Measurements from ENCODE around the gene SLC7A9.
"Not testable (repeated sequence)": the region's sequence is repeated elsewhere in the genome, so short reads cannot be mapped to it uniquely, and the experiment has no call there.

SLC7A9 gene

GRCh38 chr19:32873247-32873959 is 3.8 kb upstream of the SLC7A9 start:
- TF ChIP-seq, protein P1, sequence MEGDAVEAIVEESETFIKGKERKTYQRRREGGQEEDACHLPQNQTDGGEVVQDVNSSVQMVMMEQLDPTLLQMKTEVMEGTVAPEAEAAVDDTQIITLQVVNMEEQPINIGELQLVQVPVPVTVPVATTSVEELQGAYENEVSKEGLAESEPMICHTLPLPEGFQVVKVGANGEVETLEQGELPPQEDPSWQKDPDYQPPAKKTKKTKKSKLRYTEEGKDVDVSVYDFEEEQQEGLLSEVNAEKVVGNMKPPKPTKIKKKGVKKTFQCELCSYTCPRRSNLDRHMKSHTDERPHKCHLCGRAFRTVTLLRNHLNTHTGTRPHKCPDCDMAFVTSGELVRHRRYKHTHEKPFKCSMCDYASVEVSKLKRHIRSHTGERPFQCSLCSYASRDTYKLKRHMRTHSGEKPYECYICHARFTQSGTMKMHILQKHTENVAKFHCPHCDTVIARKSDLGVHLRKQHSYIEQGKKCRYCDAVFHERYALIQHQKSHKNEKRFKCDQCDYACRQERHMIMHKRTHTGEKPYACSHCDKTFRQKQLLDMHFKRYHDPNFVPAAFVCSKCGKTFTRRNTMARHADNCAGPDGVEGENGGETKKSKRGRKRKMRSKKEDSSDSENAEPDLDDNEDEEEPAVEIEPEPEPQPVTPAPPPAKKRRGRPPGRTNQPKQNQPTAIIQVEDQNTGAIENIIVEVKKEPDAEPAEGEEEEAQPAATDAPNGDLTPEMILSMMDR (IDR thresholded peaks at IDR 0.05; ENCODE audit: low read depth, low read length, missing control alignments), result no peak
- DNase-seq (ENCODE audit: extremely low read depth, low read depth), result no peak
- H3K4me3 ChIP-seq (replicated peaks; ENCODE audit: low read depth, low read length), result no peak overlapping the region

- TF ChIP-seq, protein P1 (IDR thresholded peaks at IDR 0.05; ENCODE audit: low read depth, low read length, missing control alignments), result no peak
- DNase-seq (ENCODE audit: extremely low read depth, low read depth), result no peak
- no peak overlapping the region for H3K4me3 ChIP-seq (replicated peaks; ENCODE audit: low read depth, low read length)
Measured at GRCh38 chr19:32872391-32872790, 2.8 kb upstream of the SLC7A9 start.

- H3K4me3 ChIP-seq (replicated peaks; ENCODE audit: low read depth, low read length), result no peak overlapping the region
- DNase-seq (ENCODE audit: extremely low read depth, low read depth), result no peak
- TF ChIP-seq, protein P1 (IDR thresholded peaks at IDR 0.05; ENCODE audit: low read depth, low read length, missing control alignments), result no peak
Measured at GRCh38 chr19:32870981-32871451, 1.4 kb upstream of the SLC7A9 start.

DNA sequence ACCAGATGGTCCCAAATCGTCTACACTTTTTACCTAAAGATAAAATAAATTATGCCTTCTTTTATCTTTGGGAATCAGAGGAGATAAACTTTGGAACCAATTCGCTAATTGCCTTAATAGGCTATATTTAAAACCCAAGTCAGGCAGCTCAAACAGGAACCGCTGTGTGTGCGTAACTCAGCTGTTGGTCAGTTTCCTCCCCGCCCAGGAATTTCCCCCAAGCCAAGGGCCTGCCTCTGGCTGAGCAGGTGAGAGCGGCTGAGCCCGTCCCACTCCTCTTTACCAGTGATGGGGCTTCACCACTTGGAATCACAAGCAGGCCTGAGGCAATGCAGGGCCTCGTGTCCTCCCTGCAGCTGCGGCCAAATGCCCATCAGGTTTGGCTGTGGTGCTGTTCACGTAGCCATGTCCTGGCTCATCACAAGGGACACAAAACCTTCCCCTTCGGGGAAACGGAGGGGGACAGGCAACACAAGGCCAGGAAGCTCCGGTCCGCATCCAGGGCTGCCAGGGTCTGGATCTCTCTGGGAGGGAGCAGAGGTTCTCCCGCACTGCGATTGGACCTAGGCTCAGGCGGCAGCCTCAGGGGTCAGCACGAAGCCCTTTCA is 503 bp upstream of the SLC7A9 start:
- no peak for DNase-seq (ENCODE audit: extremely low read depth, low read depth)
- H3K4me3 ChIP-seq (replicated peaks; ENCODE audit: low read depth, low read length), result no peak overlapping the region
- TF ChIP-seq, protein P1 (IDR thresholded peaks at IDR 0.05; ENCODE audit: low read depth, low read length, missing control alignments), result no peak

DNA sequence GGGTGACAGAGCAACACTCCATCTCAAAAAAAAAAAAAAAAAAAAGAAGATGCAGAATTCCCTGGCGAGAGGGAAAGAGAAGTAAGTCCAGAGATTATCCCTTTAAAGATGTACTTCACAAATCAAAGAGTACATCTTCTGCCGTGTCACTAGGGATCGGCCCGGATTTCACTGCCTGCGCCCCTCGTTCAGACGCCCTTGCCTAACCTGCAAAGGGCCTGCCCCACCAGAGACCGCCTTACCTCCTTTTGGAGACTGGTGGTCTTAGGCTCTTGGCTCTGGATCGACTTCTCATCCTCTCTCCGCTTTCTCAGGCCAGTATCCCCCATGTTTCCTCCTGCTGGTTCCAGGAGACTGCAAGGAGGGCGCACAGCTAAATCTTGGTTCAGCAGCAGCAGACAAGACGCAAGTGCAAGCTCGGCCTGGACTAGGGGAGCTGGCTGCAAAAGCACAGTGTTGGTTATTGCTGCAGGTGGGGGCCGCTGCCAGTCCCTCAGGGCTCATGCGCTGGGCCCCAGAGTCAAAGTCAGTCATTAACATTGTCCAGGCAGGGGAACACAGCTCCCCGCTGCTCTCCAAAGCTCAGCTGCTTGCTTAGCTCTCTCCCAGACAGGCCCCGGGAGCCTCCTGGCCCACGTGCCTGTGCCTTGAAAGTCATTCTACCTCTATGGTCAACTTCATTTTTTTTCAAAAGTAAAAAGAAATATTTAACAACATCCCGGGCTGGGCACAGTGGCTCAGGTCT is 1.2 kb downstream of the SLC7A9 start:
- TF ChIP-seq, protein P1 (IDR thresholded peaks at IDR 0.05; ENCODE audit: low read depth, low read length, missing control alignments), result no peak
- H3K4me3 ChIP-seq (replicated peaks; ENCODE audit: low read depth, low read length), result no peak overlapping the region
- no peak for DNase-seq (ENCODE audit: extremely low read depth, low read depth)

DNA sequence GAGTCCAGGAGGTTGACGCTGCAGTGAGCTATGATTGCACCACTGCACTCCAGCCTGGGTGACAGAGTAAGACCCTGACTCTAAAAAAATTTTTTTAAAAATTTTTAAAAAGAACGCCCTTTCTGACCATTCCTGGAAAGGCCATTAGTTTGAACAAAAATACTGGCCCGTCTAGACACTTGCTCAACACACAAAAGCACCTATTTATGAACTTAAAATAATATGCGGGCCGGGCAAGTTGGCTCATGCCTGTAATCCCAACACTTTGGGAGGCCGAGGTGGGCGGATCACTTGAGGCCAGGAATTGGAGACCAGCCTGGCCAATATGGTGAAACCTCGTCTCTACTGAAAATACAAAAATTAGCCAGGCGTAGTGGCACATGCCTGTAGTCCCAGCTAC is 2.1 kb downstream of the SLC7A9 start:
- not testable (repeated sequence) for H3K4me3 ChIP-seq (replicated peaks; ENCODE audit: low read depth, low read length); DNase-seq (ENCODE audit: extremely low read depth, low read depth)

Measured in HFF-Myc (cell line).